B cell (primary cell): ENCODE data around the gene TCERG1L.

Experiments
- EZH2 ChIP-seq: IDR thresholded peaks from 2 replicates; pipeline ENCODE4 v1.6.1; 2012; ENCODE audit warnings: borderline replicate concordance, low read depth, mild to moderate bottlenecking, moderate library complexity, low read length; ENCODE audit not compliant: insufficient read depth, poor library complexity, severe bottlenecking
- TF ChIP-seq, protein P1 (sequence below): fragments of 200-600 bp; IDR thresholded peaks from one replicate; pipeline ENCODE4 v1.8.0; 2022; ENCODE audit warnings: antibody characterized with exemption, mild to moderate bottlenecking

DNA sequence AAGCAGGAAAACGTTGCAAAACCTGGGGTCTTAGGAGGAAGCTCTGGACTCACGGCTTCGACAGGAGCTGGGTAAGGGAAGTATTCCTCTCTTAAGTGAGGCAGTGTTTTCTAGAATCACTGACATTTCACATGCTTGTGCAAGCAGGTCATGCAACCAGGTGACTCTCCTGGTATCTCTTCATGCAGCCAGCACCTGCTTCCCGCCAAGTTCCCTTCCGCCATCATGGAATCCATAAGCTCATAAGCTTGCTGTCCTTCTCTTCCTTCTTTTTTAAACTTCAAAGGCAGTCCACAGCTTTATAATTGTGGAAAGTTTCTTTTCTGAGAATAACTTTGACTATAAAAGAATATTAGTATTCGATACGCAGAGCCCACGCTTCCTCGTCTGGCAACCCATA, 256.1 kb downstream of the TCERG1L start:
- TF ChIP-seq, protein P1, sequence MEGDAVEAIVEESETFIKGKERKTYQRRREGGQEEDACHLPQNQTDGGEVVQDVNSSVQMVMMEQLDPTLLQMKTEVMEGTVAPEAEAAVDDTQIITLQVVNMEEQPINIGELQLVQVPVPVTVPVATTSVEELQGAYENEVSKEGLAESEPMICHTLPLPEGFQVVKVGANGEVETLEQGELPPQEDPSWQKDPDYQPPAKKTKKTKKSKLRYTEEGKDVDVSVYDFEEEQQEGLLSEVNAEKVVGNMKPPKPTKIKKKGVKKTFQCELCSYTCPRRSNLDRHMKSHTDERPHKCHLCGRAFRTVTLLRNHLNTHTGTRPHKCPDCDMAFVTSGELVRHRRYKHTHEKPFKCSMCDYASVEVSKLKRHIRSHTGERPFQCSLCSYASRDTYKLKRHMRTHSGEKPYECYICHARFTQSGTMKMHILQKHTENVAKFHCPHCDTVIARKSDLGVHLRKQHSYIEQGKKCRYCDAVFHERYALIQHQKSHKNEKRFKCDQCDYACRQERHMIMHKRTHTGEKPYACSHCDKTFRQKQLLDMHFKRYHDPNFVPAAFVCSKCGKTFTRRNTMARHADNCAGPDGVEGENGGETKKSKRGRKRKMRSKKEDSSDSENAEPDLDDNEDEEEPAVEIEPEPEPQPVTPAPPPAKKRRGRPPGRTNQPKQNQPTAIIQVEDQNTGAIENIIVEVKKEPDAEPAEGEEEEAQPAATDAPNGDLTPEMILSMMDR = no peak
- no peak for TF ChIP-seq EZH2
